ENCODE data around the gene LPCAT3.

The LPCAT3 gene

GRCh38 chr12:6950811-6951540 is 67.3 kb downstream of the LPCAT3 start, which contains the start of gene PTPN6:
Gene PTPN6, plus strand, starts transcription at chr12:6951356. Its CDS starts 157 bp downstream, at chr12:6951513.
- DNase-seq (ENCODE audit: extremely low spot score), result peak; percentile 58
- CTCF ChIA-PET, result interaction anchor here (0.9 to 22.9 kb wide), 8 partner anchors 9 to 160 kb away, joined by 3 to 530 read pairs (median 5); no protein-coding TSS in a partner anchor
- TF ChIP-seq CTCF (IDR thresholded peaks at IDR 0.05; ENCODE audit: control extremely low read depth, extremely low read depth, low read depth, missing control alignments), result no peak
- POLR2A ChIA-PET, result interaction anchor here (0.9 to 2.0 kb wide), 5 partner anchors 8 to 84 kb away, joined by 3 to 11 read pairs (median 6); partner anchors contain the start of genes LPCAT3 and TPI1

- POLR2A ChIA-PET, result interaction anchor here (1.2 to 2.0 kb wide), 2 partner anchors 9 to 13 kb away, joined by 5 to 8 read pairs; no protein-coding TSS in a partner anchor
- TF ChIP-seq CTCF (IDR thresholded peaks at IDR 0.05; ENCODE audit: control extremely low read depth, extremely low read depth, low read depth, missing control alignments), result peak; percentile 61
- CTCF ChIA-PET, result interaction anchor here (1.3 to 22.9 kb wide), 4 partner anchors 10 to 26 kb away, joined by 5 to 530 read pairs (median 42); no protein-coding TSS in a partner anchor
- DNase-seq (ENCODE audit: extremely low spot score), result no peak
These were observed 67.9 kb downstream of the LPCAT3 start for GRCh38 chr12:6950401-6950801.

- ChIA-PET POLR2A (interaction anchor here (1.0 to 1.2 kb wide), 2 partner anchors 9 to 12 kb away, joined by 5 to 8 read pairs; no protein-coding TSS in a partner anchor), CTCF (interaction anchor here (1.1 to 22.9 kb wide), 4 partner anchors 11 to 80 kb away, joined by 3 to 530 read pairs (median 42); no protein-coding TSS in a partner anchor)
- peak; percentile 2 for TF ChIP-seq CTCF (IDR thresholded peaks at IDR 0.05; ENCODE audit: control extremely low read depth, extremely low read depth, low read depth, missing control alignments)
- DNase-seq (ENCODE audit: extremely low spot score), result no peak
These were observed 69.2 kb downstream of the LPCAT3 start for GRCh38 chr12:6948873-6949594.

- POLR2A ChIA-PET, result interaction anchor here (0.6 to 6.1 kb wide), 4 partner anchors 13 to 332 kb away, joined by 3 to 147 read pairs (median 4); partner anchors contain the start of genes CDCA3 and USP5
- CTCF ChIA-PET, result interaction anchor here (1.0 to 22.9 kb wide), 9 partner anchors 11 to 166 kb away, joined by 3 to 530 read pairs (median 6); partner anchors contain the start of genes CDCA3 and SPSB2
- no peak for TF ChIP-seq CTCF (IDR thresholded peaks at IDR 0.05; ENCODE audit: control extremely low read depth, extremely low read depth, low read depth, missing control alignments)
These were observed 70.7 kb downstream of the LPCAT3 start for GRCh38 chr12:6947615-6948014.

GRCh38 chr12:6946920-6947374 is 71.3 kb downstream of the LPCAT3 start:
- DNase-seq (ENCODE audit: extremely low spot score), result no peak
- ChIA-PET POLR2A (interaction anchor here (1.1 to 6.1 kb wide), 3 partner anchors 9 to 96 kb away, joined by 3 to 147 read pairs (median 4); partner anchors contain the start of genes CDCA3 and USP5), CTCF (interaction anchor here (0.9 to 22.9 kb wide), 12 partner anchors 10 to 166 kb away, joined by 3 to 530 read pairs (median 10); partner anchors contain the start of genes LPCAT3 and SPSB2)
- no peak for TF ChIP-seq CTCF (IDR thresholded peaks at IDR 0.05; ENCODE audit: control extremely low read depth, extremely low read depth, low read depth, missing control alignments)

More at GRCh38 chr12:6947615-6948014, 70.7 kb downstream of the LPCAT3 start:
- DNase-seq (ENCODE audit: extremely low spot score), result no peak

All from GM10248 (cell line).